GM19193 (cell line): ENCODE results near the gene TMC4.
A peak's percentile ranks its signal among the peaks of the same experiment; 100 is the strongest.

Source experiments
- POLR2A ChIP-seq: IDR thresholded peaks from 4 replicates; pipeline ENCODE4 v1.6.1; 2011; ENCODE audit not compliant: insufficient read depth, insufficient read length; ENCODE audit errors: extremely low read depth

Gene TMC4

DNA sequence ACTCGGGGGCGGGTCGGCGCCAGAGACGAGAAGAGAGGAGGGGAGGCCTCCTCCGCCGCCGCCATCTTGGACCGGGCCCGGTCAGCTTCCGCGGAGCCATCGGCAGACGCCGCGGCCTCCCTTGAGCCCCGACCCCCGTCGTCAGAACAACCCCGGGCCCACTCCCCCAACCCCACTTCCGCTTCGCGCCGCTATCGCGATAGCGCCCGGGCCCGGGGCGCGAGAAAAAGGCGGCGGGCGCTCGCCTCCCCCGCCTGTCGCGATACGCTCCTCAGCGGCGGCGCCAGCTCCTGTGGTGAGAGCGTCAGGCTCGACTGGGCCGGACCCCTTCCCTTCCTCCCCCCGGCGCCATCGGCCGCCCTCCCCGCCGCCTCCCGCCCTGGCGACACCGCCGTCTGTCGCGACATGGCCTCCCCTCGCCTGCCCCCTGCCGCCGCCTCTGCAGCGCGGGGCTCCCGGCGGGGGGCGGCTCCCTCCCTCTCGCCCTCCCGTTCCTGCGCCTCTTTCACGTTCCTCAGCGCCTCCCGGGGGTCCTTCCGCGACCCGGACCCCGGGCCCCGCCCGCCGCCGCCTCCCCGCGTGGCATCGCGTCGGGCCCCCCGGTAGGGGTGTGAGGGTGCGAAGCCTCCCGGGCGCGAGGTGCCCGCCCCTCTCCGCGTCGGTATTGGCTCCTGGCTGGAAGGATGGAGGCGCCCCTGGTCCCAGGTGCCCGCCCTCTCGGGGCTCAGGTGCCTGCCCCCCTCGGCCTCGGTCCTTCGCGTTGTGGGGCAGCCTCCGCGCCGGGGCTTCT is 35.1 kb downstream of the TMC4 start, which contains the start of gene CNOT3:
Gene CNOT3 (plus strand): TSS at position 64 of the 790 bp plus-strand sequence. CDS start 5,217 bp downstream, outside the sequence.
- TF ChIP-seq POLR2A, result peak; percentile 84

DNA sequence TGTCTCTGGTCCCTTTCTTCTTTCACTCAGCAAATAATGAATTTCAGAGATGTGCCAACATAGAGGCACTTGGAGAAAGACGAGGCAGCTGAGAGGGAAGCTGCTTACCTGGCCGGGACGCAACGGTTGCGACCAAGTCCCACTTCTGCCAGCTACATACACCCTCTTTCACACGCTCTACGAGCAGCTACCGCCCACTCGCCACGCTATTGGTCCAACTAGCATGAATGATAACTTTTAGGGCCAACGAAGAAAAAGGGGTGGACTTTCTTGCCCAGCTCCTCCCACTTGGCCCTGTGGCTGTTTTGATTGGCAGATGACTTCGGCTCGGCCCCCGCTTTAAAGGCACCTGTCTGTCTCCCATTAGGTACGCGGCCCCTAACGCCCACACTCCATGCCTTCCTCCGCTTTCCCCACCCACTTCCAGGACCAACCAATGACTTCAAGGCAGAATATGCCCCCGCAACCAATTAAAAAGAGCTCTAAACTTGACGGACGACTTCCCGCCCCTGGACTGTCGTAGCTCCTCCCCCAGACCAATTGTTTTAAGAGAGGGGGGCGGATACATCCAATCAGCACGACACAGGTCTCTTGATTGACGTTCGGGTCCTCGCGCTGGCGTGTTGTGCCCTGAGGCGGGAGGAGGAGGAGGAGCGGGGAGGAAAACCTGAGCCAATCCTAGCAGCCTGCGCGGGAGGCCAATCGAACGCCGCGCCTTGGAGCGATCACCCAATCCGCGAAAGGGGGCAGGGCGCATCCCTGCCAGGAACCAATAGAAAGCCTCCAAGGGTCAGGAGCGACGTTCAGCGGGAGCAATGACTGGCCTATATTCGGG is 35.9 kb downstream of the TMC4 start:
- TF ChIP-seq POLR2A, result peak; percentile 79

DNA sequence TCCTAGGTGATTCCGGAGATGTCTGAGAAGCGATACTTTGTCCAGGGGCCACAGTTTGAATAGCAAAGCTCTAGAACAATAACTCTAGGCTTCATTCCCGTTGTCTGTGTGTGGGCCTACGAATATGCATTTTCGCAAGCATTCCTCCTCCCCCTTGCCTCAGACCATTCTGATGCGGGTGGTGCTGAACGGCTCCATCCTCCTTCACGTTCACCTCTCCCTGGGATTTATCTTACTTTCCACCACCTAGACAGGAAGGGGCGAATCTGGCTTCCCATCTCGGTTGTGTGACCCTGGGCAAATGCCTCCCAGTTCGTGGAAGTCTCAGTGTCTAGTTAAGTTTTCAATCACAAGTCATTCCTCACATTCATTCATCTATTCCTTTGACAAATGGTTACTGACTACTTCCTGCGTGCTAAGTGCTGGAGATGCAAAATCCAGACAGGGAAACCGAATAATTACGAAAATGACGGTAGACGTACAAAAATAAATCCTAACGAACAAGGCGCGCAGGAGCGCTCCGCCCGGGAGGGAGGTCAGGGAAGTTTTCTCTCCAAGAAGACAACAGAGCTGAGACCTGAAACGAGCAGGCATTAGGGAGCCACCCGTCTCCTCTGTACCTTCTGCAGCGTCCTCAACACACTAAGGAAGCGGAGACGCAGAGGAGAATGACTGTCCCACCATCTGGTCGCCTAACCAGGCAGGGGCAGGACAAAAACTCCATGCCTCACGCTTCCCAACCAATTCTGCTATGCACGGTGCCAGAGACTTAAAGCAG is 36.7 kb downstream of the TMC4 start:
- TF ChIP-seq POLR2A, result no peak

DNA sequence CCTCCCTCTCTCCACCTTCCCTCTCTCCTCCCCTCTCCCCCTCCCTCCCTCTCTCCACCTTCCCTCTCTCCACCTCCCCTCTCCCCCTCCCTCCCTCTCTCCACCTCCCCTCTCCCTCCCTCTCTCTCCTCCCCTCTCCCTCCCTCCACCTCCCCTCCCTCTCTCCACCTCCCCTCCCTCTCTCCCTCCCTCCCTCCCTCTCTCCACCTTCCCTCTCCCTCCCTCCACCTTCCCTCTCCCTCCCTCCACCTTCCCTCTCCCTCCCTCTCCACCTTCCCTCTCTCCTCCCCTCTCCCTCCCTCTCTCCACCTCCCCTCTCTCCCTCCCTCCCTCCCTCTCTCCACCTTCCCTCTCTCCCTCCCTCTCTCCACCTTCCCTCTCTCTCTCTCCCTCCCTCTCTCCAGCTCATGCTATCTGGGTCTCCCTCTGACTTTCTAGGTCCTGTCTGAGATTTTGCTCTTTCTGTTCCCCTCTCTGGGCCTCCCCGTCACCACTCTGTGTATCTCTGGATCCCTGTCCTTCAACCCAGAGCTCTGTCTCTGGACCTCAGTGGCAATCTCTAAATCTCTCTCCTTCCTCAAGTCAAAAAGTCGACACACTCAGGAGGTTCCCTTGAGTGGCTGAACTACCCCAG is 38.9 kb downstream of the TMC4 start:
- TF ChIP-seq POLR2A, result no peak

DNA sequence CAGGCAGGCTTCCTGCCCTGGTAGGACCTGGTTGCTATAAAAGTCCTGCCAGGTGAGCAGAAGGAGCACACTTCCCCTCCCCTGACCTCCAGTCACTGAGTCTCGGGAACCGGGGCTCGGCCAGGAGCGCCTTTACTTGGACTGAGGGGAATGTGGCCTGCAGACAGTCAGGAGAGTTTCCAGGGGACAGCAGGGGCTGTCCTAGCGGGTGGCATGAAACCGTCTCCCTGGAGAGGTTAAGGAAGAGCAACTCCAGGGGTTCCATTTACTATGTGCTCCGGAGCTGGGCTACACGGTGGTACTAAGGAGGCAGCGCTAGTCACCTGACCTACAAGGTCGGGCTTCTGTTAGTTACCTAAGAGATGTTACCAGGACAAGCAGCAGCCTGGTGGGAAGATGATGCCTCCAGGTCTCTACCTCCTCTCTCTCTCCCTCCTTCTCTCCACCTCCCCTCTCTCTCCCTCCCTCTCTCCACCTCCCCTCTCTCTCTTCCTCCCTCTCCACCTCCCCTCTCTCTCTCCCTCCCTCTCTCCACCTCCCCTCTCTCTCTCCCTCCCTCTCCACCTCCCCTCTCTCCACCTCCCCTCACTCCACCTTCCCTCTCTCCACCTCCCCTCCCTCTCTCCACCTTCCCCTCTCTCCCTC is 39.5 kb downstream of the TMC4 start:
- TF ChIP-seq POLR2A, result no peak

DNA sequence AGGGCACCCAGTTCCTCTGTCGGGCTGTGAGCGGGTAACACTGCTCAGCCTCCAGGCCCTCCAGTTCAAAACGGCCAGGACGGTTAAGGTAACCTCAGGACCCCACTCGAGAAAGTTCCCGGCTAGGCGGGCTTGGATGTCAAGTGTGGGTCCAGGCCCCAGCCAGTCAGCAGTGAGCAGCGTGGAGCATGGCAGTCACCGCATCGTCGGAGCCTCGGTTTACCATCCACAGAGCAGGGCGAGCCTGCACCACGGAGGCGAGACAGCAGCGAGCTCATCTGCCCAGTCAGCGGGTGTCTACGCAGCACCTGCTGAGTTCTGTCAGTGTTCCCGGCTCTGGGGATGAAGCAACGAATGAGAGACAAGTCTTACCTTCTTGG is 43.4 kb downstream of the TMC4 start:
- no peak for TF ChIP-seq POLR2A

DNA sequence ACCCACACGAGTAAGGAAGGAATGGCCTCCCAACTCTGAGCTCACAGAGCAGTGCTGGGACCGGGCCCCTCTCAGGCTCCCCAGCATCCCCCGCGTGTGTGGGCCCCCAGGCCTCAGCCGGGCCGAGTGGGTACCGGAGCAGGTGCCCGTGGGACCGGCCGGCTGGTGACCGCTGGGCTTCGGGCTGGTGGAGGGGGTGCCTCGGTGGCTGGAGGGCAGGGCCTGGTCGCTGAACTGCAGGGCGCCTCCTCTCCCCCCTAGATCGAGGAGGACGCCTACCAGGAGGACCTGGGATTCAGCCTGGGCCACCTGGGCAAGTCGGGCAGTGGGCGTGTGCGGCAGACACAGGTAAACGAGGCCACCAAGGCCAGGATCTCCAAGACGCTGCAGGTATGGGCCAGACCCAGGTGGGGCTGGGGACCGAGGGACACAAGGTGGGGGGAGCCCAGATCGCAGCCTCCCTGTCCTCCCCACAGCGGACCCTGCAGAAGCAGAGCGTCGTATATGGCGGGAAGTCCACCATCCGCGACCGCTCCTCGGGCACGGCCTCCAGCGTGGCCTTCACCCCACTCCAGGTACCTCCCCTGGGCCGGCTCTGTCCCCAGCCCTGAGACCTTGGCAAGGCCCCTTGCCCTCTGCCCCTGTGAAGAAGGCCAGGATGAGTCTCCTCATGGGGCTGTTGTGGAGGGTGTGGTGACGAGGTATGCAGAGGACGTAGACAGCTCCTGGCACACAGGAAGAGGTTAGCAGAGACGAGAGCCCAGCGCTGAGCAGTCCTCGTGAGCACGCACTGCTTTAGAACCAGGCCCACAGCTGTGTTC is 44.0 kb downstream of the TMC4 start:
- no peak for TF ChIP-seq POLR2A

DNA sequence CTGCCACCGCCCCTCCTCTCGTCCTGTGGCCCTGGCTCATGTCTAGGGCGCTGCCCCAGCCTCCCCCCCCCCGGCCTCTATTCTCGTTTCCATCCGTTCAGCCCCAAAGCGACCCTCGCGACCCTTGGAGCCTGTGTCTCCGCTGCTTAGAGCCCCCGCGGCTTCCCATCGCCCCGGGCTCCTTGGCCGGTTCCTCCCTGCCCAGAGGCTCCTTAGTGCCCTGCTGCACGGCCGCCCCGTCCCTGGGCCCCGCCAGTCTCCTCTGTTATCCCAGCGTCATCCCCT is 44.6 kb downstream of the TMC4 start:
- TF ChIP-seq POLR2A, result no peak

DNA sequence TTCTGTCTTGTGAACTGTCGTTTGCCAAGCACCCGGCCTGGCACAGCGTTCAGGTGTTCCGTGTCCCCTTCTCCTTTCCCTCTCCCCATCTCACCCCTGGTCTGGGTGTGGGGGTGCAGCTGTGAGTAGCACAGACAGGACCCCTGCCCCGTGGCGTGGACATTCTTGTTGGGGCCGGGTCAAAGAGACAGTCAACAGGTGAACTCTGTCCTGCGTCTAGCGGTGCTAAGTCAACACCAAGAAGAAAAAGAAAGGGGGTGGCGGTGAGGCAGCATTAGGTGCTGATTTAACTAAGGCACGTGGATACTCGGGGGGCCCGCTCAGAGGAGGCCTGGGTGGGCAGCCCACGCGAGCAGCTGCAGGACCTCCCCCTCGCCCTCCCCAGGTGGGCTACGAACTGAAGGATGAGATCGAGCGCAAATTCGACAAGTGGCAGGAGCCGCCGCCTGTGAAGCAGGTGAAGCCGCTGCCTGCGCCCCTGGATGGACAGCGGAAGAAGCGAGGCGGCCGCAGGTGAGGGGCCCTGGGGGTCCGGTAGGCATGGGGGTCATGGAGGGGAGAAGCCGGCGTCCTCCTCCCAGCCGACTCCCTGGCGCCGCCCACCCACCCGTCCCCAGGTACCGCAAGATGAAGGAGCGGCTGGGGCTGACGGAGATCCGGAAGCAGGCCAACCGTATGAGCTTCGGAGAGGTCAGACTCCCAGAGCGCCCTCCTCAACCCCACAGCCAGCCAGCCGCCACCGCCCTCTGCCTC is 45.1 kb downstream of the TMC4 start:
- TF ChIP-seq POLR2A, result no peak

DNA sequence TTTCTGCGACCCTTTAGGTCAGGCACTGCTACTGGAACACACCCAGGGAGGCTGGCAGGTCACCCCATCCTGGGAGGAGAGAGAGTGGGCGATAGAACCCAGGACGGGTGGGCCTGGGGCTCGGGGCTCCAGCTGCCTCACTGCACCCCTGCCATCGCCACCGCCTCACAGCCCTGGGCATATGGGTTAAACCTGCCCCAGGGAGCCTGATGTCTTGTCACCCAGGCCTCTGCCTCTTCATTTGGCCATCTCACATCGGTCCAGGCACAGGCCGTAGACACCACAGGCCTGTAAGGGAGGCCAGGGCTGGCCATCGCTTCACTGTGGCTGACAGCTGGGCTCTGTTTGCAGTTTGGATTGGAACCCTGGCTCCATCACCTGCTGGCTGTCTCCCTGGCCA is 47.2 kb downstream of the TMC4 start:
- no peak for TF ChIP-seq POLR2A

DNA sequence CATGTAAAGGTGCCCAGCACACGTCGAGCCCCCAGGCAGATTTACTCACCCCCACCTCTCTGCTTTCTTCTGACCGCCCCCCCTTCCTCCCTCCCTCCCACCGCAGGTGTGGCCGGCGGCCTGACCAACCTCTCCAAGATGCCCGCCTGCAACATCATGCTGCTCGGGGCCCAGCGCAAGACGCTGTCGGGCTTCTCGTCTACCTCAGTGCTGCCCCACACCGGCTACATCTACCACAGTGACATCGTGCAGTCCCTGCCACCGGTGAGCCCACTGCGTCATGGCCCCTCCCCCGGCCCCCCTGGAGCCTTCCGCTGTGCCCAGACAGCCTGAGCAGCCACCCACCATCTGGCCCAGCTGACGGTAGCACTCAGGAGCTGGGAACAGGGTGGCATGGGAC is 48.6 kb downstream of the TMC4 start:
- TF ChIP-seq POLR2A, result no peak

DNA sequence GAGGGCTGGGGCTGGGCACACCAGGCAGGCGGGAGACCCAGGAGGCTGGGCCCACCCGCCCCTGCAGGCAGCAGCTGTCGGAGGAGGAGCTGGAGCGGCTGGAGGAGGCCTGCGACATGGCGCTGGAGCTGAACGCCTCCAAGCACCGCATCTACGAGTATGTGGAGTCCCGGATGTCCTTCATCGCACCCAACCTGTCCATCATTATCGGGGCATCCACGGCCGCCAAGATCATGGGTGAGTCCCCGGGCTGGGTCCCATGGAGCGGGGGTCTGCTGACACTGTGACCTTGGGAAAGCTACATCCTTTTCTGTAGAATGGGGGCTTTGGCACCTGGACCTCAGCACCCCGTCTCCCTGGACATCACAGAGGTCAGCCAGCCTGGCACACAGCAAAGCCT is 49.3 kb downstream of the TMC4 start:
- TF ChIP-seq POLR2A, result no peak

DNA sequence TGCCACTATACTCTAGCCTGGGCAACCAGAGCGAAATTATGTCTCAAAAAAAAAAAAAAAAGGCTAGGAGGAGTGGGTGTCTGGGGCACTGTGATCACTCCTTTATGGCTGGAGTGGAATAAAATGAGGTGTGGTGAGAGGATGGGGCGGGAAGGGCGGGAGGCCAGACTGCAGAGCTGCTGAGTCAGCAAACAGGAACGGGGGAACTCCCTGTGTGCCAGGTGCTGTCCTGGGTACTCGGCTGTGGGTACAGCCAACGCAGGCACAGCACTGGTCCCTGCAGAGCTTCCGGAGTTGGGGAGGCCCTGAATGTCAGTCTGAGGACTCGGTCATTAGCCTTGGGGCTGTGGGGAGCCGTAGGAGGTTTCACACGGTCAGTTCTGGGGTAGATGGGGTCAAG is 51.7 kb downstream of the TMC4 start:
- no peak for TF ChIP-seq POLR2A
